ENCODE results near the gene HCFC1R1.
A peak's percentile ranks its signal among the peaks of the same experiment; 100 is the strongest.

Gene HCFC1R1

DNA sequence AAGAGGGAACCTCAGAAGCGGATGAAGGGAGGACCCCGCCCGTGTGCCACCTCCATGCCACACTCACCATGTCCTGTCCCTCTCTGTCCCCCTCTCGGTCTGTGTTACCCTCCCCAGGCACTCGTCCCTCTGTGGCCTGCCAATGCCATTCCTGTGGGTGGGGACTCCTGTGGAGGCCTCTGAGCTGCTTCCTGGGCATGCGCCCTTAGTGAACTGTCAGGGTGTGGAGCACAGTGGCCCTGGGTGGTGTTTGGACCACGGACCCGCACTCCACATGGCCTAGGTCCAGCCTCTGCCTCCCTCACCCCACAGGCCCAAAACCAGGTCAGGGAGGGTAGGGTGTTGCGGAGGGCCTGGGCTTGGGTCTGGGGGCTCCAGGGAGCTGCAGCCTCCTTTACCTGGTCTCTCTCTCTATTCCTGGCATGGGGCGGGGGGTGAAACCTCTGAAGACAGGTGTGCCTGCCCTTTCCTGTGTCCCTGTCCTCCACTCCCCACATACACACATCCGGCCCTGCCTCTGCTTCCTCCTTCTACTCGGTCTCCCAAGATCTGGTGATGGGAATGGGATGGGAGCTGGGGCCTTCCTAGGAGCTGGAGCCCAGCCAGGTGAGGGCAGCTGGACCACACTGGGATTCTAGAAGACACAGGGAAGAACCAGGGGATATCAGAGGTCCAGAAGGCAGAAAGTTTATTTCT lies 32.0 kb downstream of the HCFC1R1 start:
- no peak for DNase-seq

DNA sequence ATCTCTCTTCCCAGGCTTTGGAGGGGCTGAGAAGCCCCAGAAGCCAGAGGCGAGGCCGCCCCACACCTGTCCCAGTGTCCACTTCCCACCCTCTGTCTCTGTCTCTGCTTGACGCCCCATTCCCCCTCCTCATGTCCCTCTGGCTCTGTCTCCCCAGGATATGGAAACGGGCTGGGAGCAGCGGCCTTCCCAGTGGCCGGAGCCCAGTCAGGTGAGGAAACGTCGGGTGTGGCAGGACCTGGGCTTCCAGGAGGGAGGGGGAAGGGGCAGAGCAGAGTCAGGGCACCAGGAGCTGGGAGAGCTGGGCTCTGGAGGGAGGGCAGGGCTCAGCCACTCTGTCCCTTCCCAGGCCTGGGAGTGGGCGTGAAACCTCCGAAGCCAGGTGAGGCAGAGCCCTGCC lies 32.9 kb downstream of the HCFC1R1 start:
- DNase-seq = no peak

DNA sequence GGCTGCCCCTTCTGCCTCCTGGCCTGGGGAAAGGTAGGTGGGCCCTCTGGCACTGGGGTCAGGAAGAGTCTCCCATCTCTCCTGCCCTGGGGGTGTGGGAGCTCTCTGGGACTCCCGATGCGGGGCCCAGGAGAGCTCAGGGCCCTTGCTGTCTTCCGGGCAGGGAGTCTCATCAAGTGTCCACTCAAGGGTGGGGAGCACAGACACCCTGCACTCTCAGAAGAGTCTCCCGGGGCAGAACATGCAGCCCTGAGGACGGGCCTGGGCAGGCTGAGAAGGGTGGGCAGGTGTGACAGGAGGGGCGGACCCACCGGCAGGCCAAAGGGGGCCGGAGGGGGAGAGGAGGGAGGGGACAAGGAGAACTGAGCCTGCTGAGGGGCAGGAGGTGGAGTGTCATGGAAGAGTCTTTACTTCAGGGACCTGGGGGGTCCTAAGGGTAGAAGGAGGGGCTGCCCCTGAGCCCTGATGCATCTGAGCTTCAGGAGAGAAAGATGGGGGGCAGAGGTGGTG lies 35.1 kb downstream of the HCFC1R1 start:
- DNase-seq = no peak

DNA sequence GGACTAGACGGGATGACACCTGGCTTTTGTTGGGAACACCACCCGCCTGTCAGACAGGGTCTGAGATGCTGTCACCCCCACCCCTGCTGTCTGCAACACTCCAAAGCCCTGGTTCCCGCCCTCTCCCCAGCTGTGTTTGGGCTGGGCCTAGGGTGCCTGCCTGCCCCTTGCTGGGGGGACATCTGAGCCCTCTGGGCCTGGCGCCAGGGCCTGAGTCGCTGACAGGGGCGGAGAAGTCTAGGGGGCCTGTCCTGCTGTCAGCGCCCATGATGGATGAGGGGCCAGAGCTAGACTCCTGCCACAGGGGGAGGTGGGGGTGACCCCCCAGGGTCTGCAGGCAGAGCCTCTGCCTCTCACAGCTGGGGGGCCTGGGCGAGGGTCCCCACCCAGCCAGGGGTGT lies 35.9 kb downstream of the HCFC1R1 start:
- DNase-seq = no peak

DNA sequence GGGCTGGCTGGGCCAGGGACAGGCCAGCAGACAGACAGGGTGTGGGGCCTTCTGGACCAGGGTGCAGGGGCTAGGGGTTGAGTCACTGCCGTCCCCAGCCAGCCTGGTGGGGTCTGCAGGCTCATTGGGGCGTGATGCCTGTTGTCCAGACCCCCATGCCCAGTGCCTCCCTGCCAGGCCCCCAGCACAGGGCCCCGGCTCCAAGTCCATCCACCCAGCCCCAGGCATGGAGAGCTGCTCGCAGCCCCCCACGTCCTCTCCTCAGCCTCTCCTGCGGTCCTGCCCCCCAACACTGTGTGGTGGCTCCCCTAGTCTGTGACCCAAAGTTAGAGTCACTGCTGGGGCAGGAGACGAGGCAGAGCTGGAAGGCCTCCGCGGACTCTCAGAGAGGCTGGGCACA lies 36.5 kb downstream of the HCFC1R1 start:
- no peak for DNase-seq

DNA sequence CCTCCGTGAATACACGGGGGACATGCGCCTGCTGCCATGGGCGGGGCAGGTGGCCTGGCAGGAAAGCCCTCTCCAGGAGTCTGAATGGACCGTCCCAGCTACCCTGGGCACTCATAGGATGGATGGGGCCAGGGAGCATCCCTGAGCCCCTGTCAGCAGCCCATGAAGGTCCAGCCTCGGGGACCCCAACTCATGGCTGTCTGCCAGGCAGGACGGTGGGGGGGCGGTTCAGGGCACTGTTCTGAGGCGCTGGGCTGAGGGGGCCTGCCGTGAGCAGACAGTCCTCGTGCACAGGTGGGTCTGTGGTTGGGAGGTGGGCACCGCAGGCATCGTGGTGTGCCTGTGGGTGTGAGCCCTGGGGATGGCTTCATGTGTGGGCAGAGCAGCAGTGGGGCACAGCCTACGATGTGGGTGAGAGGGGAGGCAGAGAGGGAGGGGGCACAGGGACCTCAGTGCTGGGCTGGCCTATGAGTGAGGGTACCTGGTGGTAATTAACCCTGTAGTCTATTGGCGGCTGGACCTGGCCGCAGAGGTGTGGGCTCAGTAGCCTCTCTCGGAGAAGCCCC lies 37.0 kb downstream of the HCFC1R1 start:
- DNase-seq = no peak

DNA sequence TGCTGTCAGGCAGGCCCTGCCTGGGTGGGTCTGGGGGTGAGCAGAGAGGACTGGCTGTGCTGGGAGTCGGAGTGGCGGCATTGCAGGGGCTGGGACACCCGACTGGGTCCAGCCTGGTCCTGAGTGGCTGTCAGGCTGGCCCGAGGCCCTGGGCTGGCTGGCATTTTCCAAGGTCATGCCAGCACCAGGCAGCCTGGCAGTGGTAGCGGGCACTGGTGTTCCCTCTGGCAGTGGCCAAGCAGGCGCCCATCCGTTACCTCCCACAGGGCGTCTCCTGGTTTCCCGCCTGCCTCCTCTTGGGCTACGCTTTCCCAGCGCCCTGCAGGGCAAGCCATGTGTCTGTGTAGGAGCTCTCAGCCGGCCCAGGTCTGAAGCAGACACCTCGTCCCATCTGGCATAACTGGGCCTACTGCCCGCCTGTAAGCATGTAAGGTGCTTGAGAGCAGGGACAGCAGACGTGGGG lies 37.8 kb downstream of the HCFC1R1 start:
- DNase-seq = no peak

DNA sequence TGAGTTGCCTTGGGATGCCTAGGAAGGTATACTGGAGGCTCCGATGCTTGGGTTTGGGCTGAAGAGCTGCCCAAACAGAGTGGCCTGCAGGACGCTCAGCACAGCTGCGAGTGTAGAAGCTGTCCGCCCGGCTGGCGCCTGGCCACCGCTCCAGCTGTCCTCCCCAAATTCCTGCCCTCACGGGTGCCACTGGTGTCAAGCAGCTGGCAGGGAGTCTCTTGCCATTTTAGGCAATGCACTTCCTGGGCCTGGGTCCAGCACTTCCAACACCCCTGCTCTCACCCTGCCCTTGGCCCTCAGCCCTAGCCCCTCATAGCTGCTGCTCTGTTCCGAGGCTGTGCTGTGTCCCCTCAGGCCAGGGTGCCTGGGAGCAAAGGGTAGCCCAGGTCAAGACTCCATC lies 38.3 kb downstream of the HCFC1R1 start:
- no peak for DNase-seq

DNA sequence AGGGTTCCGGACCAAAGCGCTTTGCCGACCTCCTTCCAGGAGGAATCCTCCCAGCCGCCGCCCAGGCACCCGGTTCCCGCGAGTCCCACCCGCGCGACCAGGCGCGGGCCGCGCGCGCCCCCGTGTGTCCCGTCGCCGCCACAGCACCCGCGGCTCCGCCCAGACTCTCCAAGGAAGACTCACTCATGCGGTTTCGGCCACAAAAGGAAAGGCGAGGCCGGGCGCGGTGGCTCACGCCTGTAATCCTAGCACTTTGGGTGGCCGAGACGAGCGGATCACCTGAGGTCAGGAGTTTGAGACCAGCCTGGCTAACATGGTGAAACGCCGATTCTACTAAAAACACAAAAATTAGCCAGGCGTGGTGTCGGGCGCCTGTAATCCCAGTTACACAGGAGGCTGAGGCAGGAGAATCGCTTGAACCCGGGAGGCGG lies 40.0 kb downstream of the HCFC1R1 start:
- peak; percentile 81 for DNase-seq

DNA sequence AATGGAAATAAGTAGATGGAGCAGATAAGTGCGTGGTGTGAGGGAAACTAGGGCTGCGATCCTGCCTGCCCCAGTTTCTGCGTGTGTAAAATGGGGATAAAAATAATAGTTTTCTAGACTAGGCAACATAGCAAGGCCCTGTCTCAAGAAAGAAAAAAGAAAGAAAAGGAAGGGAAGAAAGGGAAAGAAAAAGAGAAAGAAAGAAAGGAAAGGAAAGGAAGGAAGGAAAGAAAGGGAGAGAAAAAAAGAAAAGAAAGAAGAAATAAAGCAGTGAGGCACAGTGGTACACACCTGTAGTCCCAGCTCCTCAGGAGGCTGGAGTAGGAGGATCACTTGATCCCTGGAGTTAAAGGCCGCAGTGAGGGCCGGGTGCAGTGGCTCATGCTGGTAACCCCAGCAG lies 41.3 kb downstream of the HCFC1R1 start:
- no peak for DNase-seq

DNA sequence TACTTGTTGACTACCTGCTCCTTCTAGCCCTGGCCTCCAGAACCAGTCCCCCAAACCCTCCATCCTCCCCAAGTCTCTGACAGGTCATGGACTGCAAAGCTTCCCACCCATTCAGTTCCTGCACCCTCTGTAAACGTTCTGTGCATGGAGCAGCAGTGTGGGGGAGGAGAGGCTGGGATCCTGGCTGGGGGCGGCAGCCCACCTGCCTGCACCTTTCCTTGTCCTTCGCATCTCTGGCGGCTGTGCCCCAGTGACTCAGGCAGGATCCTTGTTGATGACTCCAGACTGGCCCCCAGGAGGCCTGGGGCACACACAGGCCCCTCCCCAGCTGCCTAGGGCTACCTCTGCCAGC lies 41.9 kb downstream of the HCFC1R1 start:
- DNase-seq = no peak

DNA sequence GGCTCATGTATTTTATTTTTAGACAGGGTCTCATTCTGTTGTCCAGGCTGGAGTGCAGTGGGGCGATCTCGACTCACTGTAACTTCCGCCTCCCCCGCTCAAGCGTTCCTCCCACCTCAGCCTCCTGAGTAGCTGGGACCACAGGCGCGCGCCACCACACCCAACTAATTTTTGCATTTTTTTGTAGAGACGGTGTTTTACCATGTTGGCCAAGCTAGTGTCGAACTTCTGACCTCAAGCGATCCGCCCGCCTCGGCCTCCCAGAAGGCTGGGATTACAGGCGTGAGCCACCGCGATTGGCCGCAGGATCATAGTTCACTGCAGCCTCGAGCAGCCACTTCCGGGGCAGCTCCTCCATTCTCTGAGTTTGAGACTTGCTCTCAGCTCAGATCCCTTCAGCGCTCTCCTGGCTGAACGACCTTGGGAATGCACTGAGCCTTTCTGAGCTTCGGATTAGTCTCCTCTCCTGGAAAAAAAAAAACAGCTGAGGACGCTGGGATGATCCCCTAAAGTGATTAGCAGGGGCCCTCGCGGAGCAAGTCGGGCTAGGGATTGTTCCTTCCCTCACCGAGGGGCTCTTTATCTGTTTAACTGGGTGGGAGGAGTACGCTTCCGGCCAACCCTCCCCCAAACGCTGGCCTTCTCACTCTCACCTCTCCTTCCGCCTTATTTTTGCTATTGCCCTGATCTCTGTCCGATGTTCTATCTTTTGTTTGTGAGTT lies 42.4 kb downstream of the HCFC1R1 start:
- no peak for DNase-seq

DNA sequence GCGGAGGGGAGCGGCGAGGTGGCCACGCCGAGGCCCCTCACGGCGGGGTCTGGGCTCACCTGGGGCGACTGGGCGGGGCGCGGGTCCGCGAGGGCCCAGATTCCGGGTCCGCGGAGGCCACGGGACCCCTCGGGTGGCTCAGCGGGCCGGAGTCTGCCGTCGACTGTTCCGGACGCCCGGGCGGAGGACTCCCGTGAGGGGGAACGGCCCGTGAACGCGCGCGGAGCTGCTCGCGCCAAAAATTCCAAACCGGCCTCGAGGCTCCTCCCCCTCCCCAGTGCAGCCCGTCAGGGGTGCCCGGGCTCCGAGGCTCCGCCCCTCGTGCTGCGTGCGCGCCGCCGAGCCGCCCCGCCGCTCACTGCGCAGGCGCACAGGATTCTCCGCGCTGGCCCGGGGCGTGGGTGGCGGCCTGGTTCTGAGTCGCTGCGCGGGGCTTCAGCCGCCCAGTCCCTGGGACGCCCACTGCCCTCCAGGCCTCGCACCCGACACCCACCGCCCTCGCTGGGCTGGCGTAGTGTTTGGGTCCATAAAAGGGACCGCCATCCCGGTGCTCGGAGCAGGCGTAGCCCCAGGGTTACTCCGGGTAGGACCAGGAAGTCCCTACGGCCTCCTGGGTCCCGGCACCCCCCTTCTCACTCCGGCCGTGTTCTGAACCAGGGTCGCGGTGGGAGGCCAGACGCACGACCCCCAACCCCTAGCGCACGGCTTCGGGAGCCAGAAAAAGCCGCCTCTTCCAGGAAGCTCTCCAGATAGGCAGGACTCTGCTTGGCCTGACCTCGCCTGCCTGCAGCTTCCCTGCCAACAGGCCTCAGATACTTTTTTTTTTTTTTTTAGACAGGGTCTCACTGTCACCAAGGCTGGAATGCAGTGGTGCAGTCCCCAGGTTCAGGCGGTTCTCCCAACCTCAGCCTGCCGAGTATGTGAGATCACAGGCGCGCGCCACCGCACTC lies 43.2 kb downstream of the HCFC1R1 start, which contains the start of gene PKMYT1:
Gene PKMYT1 (minus strand): TSS at position 220 of the 950 bp plus-strand sequence. CDS start 789 bp downstream, outside the sequence.
- DNase-seq = peak; percentile 80

DNA sequence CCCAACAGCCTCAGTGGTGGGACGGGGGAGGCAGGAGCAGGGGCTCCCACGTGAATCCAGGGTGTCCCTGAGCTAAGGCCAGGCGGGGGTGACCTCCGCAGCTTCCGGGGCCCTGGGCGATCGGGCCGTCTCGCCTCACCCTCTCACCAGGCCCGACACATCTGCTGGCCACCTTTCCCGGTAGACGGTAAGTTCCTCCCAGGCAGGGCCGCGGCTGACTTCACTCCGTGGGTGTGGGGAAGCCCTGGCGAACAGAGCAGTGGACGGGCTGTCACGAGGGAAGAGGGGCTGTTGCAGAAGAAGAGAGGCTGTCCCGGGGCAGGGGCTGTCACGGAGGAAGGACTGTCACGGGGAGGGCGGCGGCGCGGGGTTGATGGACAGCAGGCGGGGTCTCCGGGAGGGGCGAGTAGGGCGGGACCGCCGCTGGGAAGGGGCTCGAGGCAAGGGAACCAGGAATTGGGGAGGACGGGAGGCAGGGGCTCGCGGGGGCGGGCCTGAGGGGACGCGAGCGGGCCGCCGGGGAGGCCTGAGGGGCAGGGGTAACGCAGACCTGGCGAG lies 44.0 kb downstream of the HCFC1R1 start:
- no peak for DNase-seq

DNA sequence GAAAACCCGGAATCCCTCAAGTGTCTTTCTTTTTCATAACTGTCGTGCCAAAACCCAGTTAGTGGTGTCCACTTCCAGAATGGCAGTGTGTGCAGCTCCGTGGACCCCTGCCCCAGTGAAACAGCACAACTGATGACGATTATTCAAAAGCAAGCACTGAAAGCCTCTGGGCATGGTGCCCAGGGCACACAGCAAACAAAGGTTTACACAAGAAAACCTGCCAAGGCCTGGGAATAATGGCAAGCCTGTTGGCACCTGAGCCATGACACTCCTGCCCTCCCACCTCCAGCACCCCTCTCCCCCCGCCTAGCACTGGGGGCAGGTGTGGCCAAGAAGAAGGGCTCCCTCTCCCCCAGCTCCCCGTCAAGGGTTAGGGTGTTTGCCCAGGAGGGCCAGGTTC lies 46.3 kb downstream of the HCFC1R1 start:
- no peak for DNase-seq

DNA sequence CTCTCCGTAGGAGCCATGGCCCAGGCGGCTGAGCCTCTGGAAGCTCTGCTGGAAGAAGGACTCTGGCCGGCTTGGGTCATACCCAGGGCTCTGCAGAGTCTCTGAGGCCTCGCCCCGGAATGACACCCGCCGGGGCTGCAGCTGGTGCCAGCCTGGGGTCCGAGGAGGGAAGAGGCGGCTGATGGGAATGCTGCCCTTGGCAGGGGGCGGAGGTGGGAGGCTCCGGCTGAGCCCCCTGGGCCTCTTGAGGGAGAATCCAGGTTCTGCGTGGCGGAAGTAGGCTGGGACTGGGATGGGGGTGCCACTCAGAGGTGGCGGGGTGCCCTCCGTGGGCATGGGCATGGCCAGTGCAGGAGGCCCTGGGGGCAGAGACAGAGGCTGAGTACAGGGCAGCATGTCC lies 47.1 kb downstream of the HCFC1R1 start:
- no peak for DNase-seq

DNA sequence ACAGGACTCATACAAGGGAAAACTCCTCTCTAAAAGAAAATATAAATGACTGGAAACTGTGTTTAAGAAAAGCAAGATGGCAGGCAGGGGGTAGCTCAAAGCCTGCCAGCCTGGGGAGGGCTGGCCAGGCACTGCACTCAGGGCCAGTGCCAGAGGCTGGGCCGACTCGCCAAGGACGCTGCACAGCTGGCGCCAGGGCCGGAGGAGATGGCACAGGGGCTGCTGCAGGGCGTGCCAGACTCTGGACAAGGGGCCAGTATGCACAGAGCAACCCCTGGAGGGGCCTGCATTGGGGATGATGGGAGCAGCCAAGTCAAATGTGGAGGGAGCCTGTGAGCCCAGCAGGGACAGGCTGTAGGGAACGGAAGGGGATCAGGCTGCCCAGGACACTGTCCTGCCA lies 47.5 kb downstream of the HCFC1R1 start:
- no peak for DNase-seq

DNA sequence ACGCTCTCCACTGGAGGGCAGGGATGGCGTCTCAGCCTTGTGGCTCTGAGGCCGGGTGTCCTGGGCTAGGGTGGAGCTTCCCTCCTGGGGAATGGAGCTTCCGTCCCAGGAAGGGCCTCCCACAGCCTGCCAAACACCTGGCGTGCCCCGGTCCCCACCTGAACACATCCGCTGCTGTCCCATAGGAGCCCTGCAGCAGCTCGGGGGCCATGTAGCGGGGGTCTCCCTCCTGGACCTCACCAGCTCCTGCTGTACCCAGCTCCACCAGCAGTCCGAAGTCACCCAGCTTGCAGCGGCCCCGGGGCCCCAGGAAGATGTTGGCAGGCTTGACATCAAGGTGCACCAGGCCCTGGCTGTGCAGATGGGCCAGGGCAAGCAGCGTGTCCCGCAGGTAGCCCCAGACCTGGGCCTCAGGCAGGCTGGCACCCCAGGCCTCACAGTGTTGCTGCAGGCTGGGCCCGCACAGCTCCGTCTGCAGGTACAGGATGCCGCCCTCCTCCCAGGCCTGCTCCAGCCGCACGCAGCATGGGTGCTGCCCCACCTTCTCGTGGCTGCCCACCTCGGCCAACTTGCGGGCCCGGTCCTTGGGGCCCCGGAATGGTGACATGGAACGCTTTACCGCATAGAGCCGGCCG lies 48.5 kb downstream of the HCFC1R1 start:
- no peak for DNase-seq

DNA sequence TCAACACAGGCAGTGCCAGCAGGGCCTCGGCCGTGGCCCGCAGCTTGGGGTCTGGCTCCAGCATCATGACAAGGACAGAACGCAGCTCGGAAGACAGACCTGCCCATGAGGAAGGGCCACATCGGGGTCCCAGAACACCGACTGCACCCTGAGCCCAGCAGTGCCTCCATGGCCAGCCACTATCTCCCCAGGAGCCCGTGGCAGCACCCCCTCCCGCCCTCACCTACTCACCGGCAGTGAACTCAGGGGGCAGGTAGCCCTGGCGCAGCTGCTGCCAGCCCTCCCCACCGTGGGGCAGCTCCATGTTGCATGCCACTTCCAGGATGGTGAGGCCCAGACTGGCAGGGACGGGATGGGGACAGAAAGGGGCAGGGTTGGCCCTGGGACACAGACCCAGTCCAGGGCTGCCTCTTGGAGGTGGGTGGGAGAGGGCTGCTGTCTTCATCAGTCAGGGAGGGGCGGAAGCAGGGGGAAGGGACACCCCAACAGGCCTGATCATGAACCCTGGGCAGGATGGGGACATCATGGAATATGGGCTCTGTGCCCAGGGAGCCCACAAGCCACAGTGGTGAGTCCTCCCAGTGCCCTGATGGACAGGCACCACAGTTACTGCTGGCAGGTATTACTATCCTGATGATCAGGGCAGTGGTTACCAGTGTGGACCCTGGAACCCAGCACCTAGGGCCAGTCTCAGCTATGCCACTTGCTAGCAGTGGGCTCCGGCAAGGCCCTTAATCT lies 49.3 kb downstream of the HCFC1R1 start:
- DNase-seq = no peak

DNA sequence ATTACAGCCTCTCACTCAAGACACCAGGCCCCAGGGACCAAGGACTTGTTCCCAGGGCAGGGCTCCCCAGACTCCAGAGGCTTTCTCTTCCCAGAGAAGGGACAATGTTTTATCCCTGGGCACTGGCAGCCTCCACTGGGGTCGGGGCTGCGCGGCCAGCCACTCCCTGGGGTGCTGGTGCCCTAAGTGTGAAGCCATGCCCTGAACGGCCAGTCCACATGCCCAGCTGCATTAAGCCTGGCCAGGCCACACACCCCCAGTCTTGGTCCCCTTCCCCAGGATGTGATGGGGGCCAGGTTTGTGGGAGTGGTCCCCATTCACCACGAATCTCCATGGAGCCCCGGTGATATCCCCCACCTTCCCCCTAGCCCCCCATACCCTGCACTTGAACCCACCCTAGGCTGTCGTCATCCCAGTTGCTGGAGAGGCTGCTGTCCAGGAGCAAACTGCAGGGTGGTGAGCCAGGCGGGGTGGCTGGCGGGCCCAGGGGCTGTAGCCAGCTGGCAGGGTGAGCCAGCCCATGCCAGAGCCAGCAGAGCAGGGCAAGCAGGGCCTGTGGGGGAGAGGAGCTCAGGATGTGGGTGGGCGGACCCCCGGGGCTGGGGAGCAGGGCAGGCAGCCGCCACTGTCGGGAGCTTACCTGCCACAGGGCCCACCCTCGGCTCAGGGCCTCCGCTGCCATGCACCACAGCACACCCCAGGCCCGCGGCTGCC lies 50.0 kb downstream of the HCFC1R1 start:
- DNase-seq = no peak

DNA sequence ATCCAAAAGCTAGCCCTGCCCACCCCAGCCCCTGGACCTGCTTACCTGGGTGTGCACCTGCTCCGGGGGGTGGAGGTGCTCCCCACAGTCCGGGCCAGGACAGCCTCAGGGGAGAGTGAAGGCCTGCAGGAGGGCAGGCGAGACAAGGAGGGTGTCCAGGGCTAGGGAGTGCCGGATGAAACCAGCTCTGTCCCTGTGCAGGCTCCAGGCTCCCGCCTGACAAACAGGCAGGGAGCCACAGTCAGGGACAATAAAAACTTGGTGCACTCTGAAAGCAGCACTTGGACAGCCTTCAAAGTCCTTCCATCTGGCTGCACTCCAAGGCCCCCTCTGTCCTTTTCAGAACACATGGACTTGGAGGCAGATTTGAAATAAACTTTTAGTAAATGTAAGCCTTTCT lies 50.6 kb downstream of the HCFC1R1 start:
- DNase-seq = no peak
